DOHH2 (cell line): ENCODE data around the gene CFAP57.

Experiments used
- H3F3A ChIP-seq: fragments of 200-600 bp; sonication (generic), shearing (Covaris generic); 2 replicates; pipeline ENCODE4 v1.6.0; 2016; ENCODE audit warnings: antibody characterized with exemption, mild to moderate bottlenecking; ENCODE audit not compliant: control insufficient read depth, insufficient read depth
- H3K27ac ChIP-seq: fragments of 200-600 bp; sonication (generic); 2 replicates; pipeline ENCODE4 v1.5.1; 2014; ENCODE audit warnings: low read depth, mild to moderate bottlenecking, low read length, moderate library complexity
- H3K27me3 ChIP-seq: fragments of 200-600 bp; sonication (generic); 2 replicates; pipeline ENCODE4 v1.6.1; 2014; ENCODE audit warnings: mild to moderate bottlenecking, low read length, mixed read lengths; ENCODE audit not compliant: control insufficient read depth
- H3K36me3 ChIP-seq: fragments of 200-600 bp; sonication (generic); 2 replicates; pipeline ENCODE4 v1.6.1; 2014; ENCODE audit warnings: mild to moderate bottlenecking, low read length, moderate library complexity, mixed read lengths; ENCODE audit not compliant: control insufficient read depth
- H3K4me1 ChIP-seq: fragments of 200-600 bp; sonication (generic); 2 replicates; pipeline ENCODE4 v1.6.1; 2014; ENCODE audit warnings: mild to moderate bottlenecking, low read length, mixed read lengths; ENCODE audit not compliant: control insufficient read depth
- H3K4me2 ChIP-seq: fragments of 200-600 bp; sonication (generic); 2 replicates; pipeline ENCODE4 v1.6.0; 2014; ENCODE audit warnings: mild to moderate bottlenecking, low read length, moderate library complexity
- H3K4me3 ChIP-seq: fragments of 200-600 bp; sonication (generic); 2 replicates; pipeline ENCODE4 v1.5.1; 2014; ENCODE audit warnings: mild to moderate bottlenecking, low read length, mixed read lengths
- H3K79me2 ChIP-seq: fragments of 200-600 bp; sonication (generic); 2 replicates; pipeline ENCODE4 v1.6.1; 2014; ENCODE audit warnings: mild to moderate bottlenecking, low read length, mixed read lengths; ENCODE audit not compliant: control insufficient read depth
- H3K9me2 ChIP-seq: fragments of 200-600 bp; sonication (generic); replicated peaks from 2 replicates; pipeline ENCODE4 v1.6.1; 2014; ENCODE audit warnings: mild to moderate bottlenecking, low read length, mixed read lengths; ENCODE audit not compliant: control insufficient read depth
- H3K9me3 ChIP-seq: fragments of 200-600 bp; sonication (generic); 2 replicates; pipeline ENCODE4 v1.6.1; 2014; ENCODE audit warnings: antibody characterized with exemption, low read length, mixed read lengths; ENCODE audit not compliant: control insufficient read depth, insufficient read depth
- H4K20me1 ChIP-seq: fragments of 200-600 bp; sonication (generic); 2 replicates; pipeline ENCODE4 v1.6.0; 2014; ENCODE audit warnings: low read depth, mild to moderate bottlenecking, antibody characterized with exemption, low read length, moderate library complexity; ENCODE audit not compliant: control insufficient read depth, insufficient read depth
- CTCF ChIP-seq: fragments of 200-600 bp; sonication (generic); IDR thresholded peaks from one replicate; pipeline ENCODE4 v1.5.1; 2014; ENCODE audit warnings: antibody characterized with exemption, mild to moderate bottlenecking, low read depth, low read length; ENCODE audit not compliant: poor library complexity, severe bottlenecking
- EZH2phosphoT487 ChIP-seq: fragments of 200-600 bp; sonication (generic); IDR thresholded peaks from 2 replicates; pipeline ENCODE4 v1.6.1; 2017; ENCODE audit warnings: borderline replicate concordance, mild to moderate bottlenecking, antibody characterized with exemption, low read length, moderate library complexity, mixed read lengths

CFAP57 gene

GRCh38 chr1:43285269-43285990 lies 113.3 kb downstream of the CFAP57 start, which contains the start of gene C1orf210:
TSS of gene C1orf210 (minus strand) at chr1:43285581. CDS start at chr1:43283270, 2,311 bp downstream.
- Histone ChIP-seq H3K9me3 (no peaks in the 10 kb centered on the region), H3K9me2 (no peaks in the 10 kb centered on the region), H3K79me2 (no peaks in the 10 kb centered on the region), H3K4me1 (no peaks in the 10 kb centered on the region), H3K4me2 (no peak within 1 kb of the TSS), H3K36me3 (no peaks in the 10 kb centered on the region), H3K4me3 (no peak within 1 kb of the TSS), H3K27me3 (peaks cover 4% of the 10 kb centered on the region; the same call in 1 of the 2 replicates), H4K20me1 (no peaks in the 10 kb centered on the region), H3F3A (no peaks in the 10 kb centered on the region), H3K27ac (no peak within 1 kb of the TSS)
- TF ChIP-seq EZH2phosphoT487 (no peak), CTCF (no peak)

GRCh38 chr1:43286115-43286514 lies 114.0 kb downstream of the CFAP57 start:
- H4K20me1 ChIP-seq, result no peaks in the 10 kb centered on the region
- H3K27ac ChIP-seq, result no peak overlapping the region
- no peaks in the 10 kb centered on the region for H3K79me2 ChIP-seq
- peaks cover 4% of the 10 kb centered on the region; the same call in 1 of the 2 replicates for H3K27me3 ChIP-seq
- no peak overlapping the region for H3K4me3 ChIP-seq
- H3K36me3 ChIP-seq, result no peaks in the 10 kb centered on the region
- no peaks in the 10 kb centered on the region for H3K4me1 ChIP-seq
- TF ChIP-seq CTCF, result no peak
- no peak for TF ChIP-seq EZH2phosphoT487
- no peaks in the 10 kb centered on the region for H3K9me2 ChIP-seq
- H3K4me2 ChIP-seq, result no peak overlapping the region
- no peaks in the 10 kb centered on the region for H3F3A ChIP-seq
- no peaks in the 10 kb centered on the region for H3K9me3 ChIP-seq

GRCh38 chr1:43286533-43286932 lies 114.4 kb downstream of the CFAP57 start:
- H3K4me1 ChIP-seq, result no peaks in the 10 kb centered on the region

More at GRCh38 chr1:43286533-43286932, 114.4 kb downstream of the CFAP57 start:
- Histone ChIP-seq H3K27ac (no peak overlapping the region), H3K36me3 (no peaks in the 10 kb centered on the region), H3K27me3 (peaks cover 4% of the 10 kb centered on the region; the same call in 1 of the 2 replicates), H3K4me3 (no peak overlapping the region), H3K79me2 (no peaks in the 10 kb centered on the region), H3K4me2 (no peak overlapping the region), H3K9me2 (no peaks in the 10 kb centered on the region), H3K9me3 (no peaks in the 10 kb centered on the region), H4K20me1 (no peaks in the 10 kb centered on the region), H3F3A (no peaks in the 10 kb centered on the region)
- TF ChIP-seq CTCF (no peak), EZH2phosphoT487 (no peak)
